Neuronal stem cell (in vitro differentiated cells): ENCODE data around the gene CHTF18.
A peak's percentile ranks its signal among the peaks of the same experiment; 100 is the strongest.

Experiments
- DNase-seq: peaks from one replicate; pipeline ENCODE4 v3.0.0-alpha.2; 2013; ENCODE audit warnings: low spot score
- H2AFZ ChIP-seq: one replicate; pipeline ENCODE4 v1.6.1; 2013; ENCODE audit warnings: mild to moderate bottlenecking, low read length, inconsistent platforms
- H2AK5ac ChIP-seq: 2 replicates; pipeline ENCODE4 v1.6.1; 2013; ENCODE audit warnings: low read depth, mild to moderate bottlenecking, inconsistent platforms, low read length, moderate library complexity, mixed read lengths
- H2BK120ac ChIP-seq: 2 replicates; pipeline ENCODE4 v1.6.1; 2013; ENCODE audit warnings: low read depth, mild to moderate bottlenecking, inconsistent platforms, low read length, moderate library complexity, mixed read lengths
- H2BK12ac ChIP-seq: one replicate; pipeline ENCODE4 v1.6.1; 2013; ENCODE audit warnings: low read length, inconsistent platforms
- H2BK15ac ChIP-seq: 2 replicates; pipeline ENCODE4 v1.6.1; 2013; ENCODE audit warnings: mild to moderate bottlenecking, low read length, inconsistent platforms, mixed read lengths
- H2BK5ac ChIP-seq: one replicate; pipeline ENCODE4 v1.6.1; 2013; ENCODE audit warnings: inconsistent platforms, mild to moderate bottlenecking, low read length, moderate library complexity
- H3K14ac ChIP-seq: one replicate; pipeline ENCODE4 v1.6.1; 2013; ENCODE audit warnings: low read length, inconsistent platforms
- H3K18ac ChIP-seq: 2 replicates; pipeline ENCODE4 v1.6.1; 2013; ENCODE audit warnings: low read length, inconsistent platforms
- H3K23ac ChIP-seq: 2 replicates; pipeline ENCODE4 v1.6.1; 2013; ENCODE audit warnings: low read depth, mild to moderate bottlenecking, mixed read lengths, low read length, inconsistent platforms; ENCODE audit not compliant: poor library complexity
- H3K27ac ChIP-seq: replicated peaks from 3 replicates; pipeline ENCODE4 v1.5.1; 2013; ENCODE audit warnings: low read length, inconsistent platforms
- H3K27me3 ChIP-seq, 3 experiments: 2 replicates each; pipeline ENCODE4 v1.6.1; 2013; ENCODE audit warnings: low read length in 3 of 3, mild to moderate bottlenecking in 2 of 3, inconsistent platforms in 1 of 3, low read depth in 1 of 3, mixed read lengths in 1 of 3, moderate library complexity in 1 of 3; ENCODE audit not compliant: control insufficient read depth in 3 of 3, insufficient read depth in 3 of 3
- H3K36me3 ChIP-seq, 2 donors: replicated peaks in 1 of 2; 2 replicates each; pipeline ENCODE4 v1.6.1; 2013; ENCODE audit warnings: low read length in 2 of 2; ENCODE audit not compliant: control insufficient read depth in 2 of 2, insufficient read depth in 2 of 2
- H3K4ac ChIP-seq: 2 replicates; pipeline ENCODE4 v1.6.1; 2013; ENCODE audit warnings: inconsistent platforms, mild to moderate bottlenecking, low read length, moderate library complexity
- H3K4me1 ChIP-seq, 2 donors: 1 replicate in 1 of 2; 2 replicates in 1 of 2; pipeline ENCODE4 v1.6.1; 2013; ENCODE audit warnings: low read length in 2 of 2, low read depth in 1 of 2; ENCODE audit not compliant: control insufficient read depth in 2 of 2, insufficient read depth in 1 of 2
- H3K4me2 ChIP-seq: one replicate; pipeline ENCODE4 v1.6.1; 2013; ENCODE audit warnings: mild to moderate bottlenecking, low read length, inconsistent platforms; ENCODE audit not compliant: insufficient read depth, poor library complexity, severe bottlenecking
- H3K4me3 ChIP-seq, 2 donors: 2 replicates each; pipeline ENCODE4 v1.5.1; 2013; ENCODE audit warnings: low read length in 2 of 2, mild to moderate bottlenecking in 2 of 2, inconsistent platforms in 1 of 2, moderate library complexity in 1 of 2
- H3K79me1 ChIP-seq: one replicate; pipeline ENCODE4 v1.6.1; 2013; ENCODE audit warnings: low read depth, mild to moderate bottlenecking, inconsistent platforms, low read length, moderate library complexity
- H3K9ac ChIP-seq: one replicate; pipeline ENCODE4 v1.6.1; 2013; ENCODE audit warnings: mild to moderate bottlenecking, low read depth, low read length, inconsistent platforms; ENCODE audit not compliant: poor library complexity
- H3K9me3 ChIP-seq, 2 donors: replicated peaks in 1 of 2; 2 replicates each; pipeline versions ENCODE3 to v1.6.1; 2013; ENCODE audit warnings: low read length in 2 of 2, mild to moderate bottlenecking in 2 of 2, inconsistent platforms in 1 of 2, low read depth in 1 of 2, mixed read lengths in 1 of 2, moderate library complexity in 1 of 2; ENCODE audit not compliant: control insufficient read depth in 2 of 2, insufficient read depth in 1 of 2
- H4K8ac ChIP-seq: one replicate; pipeline ENCODE4 v1.6.1; 2013; ENCODE audit warnings: low read depth, mild to moderate bottlenecking, inconsistent platforms, low read length, moderate library complexity
- H4K91ac ChIP-seq: one replicate; pipeline ENCODE4 v1.6.1; 2013; ENCODE audit warnings: low read length, low read depth, mild to moderate bottlenecking, inconsistent platforms; ENCODE audit not compliant: poor library complexity
- WGBS, 2 donors: extraction: QIAGEN DNeasy Blood & Tissue Kit; methylation state at CpG; one replicate each; pipeline ENCODE4 v1.1.7; 2013; ENCODE audit warnings: missing lambda C conversion rate in 2 of 2, mixed read lengths in 1 of 2; ENCODE audit not compliant: insufficient read length in 2 of 2, insufficient replicate concordance in 1 of 2; ENCODE audit errors: extremely low coverage in 2 of 2; 5-methylcytosine and 5-hydroxymethylcytosine counted together

Gene CHTF18

DNA sequence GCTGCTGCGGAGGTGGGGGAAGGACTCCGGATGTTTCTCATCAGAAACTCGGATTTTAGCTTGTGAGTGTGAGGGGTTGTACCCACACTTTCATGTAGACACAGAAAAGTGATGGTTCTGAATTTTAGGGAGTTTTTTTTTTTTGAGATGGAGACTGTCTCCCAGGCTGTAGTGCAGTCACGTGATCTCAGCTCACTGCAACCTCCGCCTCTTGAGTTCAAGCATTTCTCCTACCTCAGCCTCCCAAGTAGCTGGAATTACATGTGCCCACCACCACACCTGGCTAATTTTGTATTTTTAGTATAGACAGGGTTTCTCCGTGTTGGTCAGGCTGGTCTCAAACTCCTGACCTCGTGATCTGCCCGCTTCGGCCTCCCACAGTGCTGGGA is 34.5 kb downstream of the CHTF18 start:
- no peak overlapping the region for H2BK5ac ChIP-seq
- H2BK120ac ChIP-seq: no peak overlapping the region
- H2AK5ac ChIP-seq: no peak overlapping the region
- peaks cover 2% of the 10 kb centered on the region for H3K79me1 ChIP-seq
- no peak overlapping the region for H3K4ac ChIP-seq
- no peak overlapping the region for H3K18ac ChIP-seq
- no peak overlapping the region for H4K91ac ChIP-seq
- H3K36me3 ChIP-seq: no peaks in the 10 kb centered on the region
- H3K23ac ChIP-seq: no peak overlapping the region
- no peak overlapping the region for H3K27ac ChIP-seq
- peaks cover 3% of the 10 kb centered on the region in 2 donors for H3K4me1 ChIP-seq
- H4K8ac ChIP-seq: no peak overlapping the region
- no peak overlapping the region for H2BK12ac ChIP-seq
- H2AFZ ChIP-seq: no peak overlapping the region
- H3K4me3 ChIP-seq: no peak overlapping the region
- H3K14ac ChIP-seq: no peak overlapping the region
- peak overlapping the region; percentile 62 for H2BK15ac ChIP-seq
- no CpG with 5 or more reads among the region's 9 CpGs for WGBS, 2 donors
- no peak overlapping the region for H3K4me2 ChIP-seq
- no peak for DNase-seq
- H3K9ac ChIP-seq: no peak overlapping the region
- H3K9me3 ChIP-seq: peaks cover 8 to 15% of the 10 kb centered on the region in 2 donors
- peaks cover 0 to 28% (median 0%) of the 10 kb centered on the region in 3 experiments for H3K27me3 ChIP-seq

DNA sequence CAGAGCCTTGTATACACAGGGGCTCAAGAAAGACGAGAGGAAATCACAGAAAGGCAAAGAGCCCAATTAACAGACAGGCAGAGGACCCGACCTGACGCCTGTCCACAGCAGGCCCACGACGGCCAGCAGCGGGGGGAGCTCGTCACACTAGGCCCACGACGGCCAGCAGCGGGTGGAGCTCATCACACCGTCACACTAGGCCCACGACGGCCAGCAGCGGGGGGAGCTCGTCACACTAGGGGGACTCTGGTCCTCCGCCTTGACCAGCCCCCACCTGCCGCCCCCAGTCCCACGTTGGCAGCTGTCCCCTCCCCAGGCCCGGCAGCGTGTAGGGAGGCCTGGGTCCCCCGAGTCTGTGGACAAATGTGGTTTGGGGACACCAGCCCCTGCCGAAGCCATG is 35.8 kb downstream of the CHTF18 start:
- no CpG with 5 or more reads among the region's 22 CpGs for WGBS, 2 donors
- peaks cover 3% of the 10 kb centered on the region in 2 donors for H3K4me1 ChIP-seq
- H3K18ac ChIP-seq: peak overlapping the region; percentile 80
- peaks cover 0 to 32% (median 0%) of the 10 kb centered on the region in 3 experiments for H3K27me3 ChIP-seq
- no peak overlapping the region for H4K91ac ChIP-seq
- H3K4me3 ChIP-seq: peak overlapping the region in 1 of 2 donors; percentile 35
- peaks cover 8 to 15% of the 10 kb centered on the region in 2 donors for H3K9me3 ChIP-seq
- H2BK15ac ChIP-seq: peak overlapping the region; percentile 92
- H3K27ac ChIP-seq: no peak overlapping the region
- peak overlapping the region; percentile 66 for H2BK5ac ChIP-seq
- no peak overlapping the region for H3K9ac ChIP-seq
- no peak overlapping the region for H3K14ac ChIP-seq
- H2BK120ac ChIP-seq: peak overlapping the region; percentile 61
- H3K79me1 ChIP-seq: peaks cover 2% of the 10 kb centered on the region
- no peak overlapping the region for H3K4me2 ChIP-seq
- peak overlapping the region; percentile 89 for H3K23ac ChIP-seq
- H2AFZ ChIP-seq: no peak overlapping the region
- DNase-seq: no peak
- H2BK12ac ChIP-seq: no peak overlapping the region
- no peaks in the 10 kb centered on the region for H3K36me3 ChIP-seq
- H3K4ac ChIP-seq: peak overlapping the region; percentile 89
- peak overlapping the region; percentile 65 for H4K8ac ChIP-seq
- H2AK5ac ChIP-seq: peak overlapping the region; percentile 95

DNA sequence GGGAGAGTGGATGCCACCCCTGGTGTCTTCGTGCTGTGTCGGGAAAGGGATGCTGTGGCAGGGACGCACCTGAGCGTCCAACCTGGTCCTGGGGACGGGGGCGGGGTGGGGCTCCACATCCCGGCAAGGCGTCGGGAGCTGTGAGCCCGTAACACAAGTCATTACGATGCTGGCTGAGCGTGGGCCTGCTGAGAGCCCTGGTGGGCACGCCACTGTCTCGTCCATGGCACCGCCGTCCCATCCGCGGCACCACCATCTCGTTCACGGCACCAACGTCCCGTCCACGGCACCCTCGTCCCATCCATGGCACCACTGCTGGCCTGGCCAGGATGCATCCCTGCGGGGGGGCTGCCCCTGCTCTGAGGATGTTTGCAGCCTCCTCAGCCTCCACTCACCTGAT is 36.2 kb downstream of the CHTF18 start:
- DNase-seq: no peak
- Histone ChIP-seq H2AFZ (no peak overlapping the region), H3K27me3 (peaks cover 0 to 33% (median 0%) of the 10 kb centered on the region in 3 experiments), H4K8ac (peak overlapping the region; percentile 43), H3K36me3 (no peaks in the 10 kb centered on the region), H3K14ac (peak overlapping the region; percentile 56), H3K4me3 (no peak overlapping the region), H3K4ac (peak overlapping the region; percentile 66), H2AK5ac (peak overlapping the region; percentile 95), H3K9ac (peak overlapping the region; percentile 4), H3K4me1 (peaks cover 3% of the 10 kb centered on the region in 2 donors), H3K18ac (peak overlapping the region; percentile 80), H3K9me3 (peaks cover 8 to 15% of the 10 kb centered on the region in 2 donors), H3K79me1 (peaks cover 2% of the 10 kb centered on the region), H3K27ac (no peak overlapping the region), H2BK12ac (peak overlapping the region; percentile 58), H2BK120ac (no peak overlapping the region), H2BK15ac (peak overlapping the region; percentile 92), H3K23ac (peak overlapping the region; percentile 89), H2BK5ac (peak overlapping the region; percentile 66), H4K91ac (peak overlapping the region; percentile 72), H3K4me2 (no peak overlapping the region)
- WGBS, 2 donors: no CpG with 5 or more reads among the region's 25 CpGs

DNA sequence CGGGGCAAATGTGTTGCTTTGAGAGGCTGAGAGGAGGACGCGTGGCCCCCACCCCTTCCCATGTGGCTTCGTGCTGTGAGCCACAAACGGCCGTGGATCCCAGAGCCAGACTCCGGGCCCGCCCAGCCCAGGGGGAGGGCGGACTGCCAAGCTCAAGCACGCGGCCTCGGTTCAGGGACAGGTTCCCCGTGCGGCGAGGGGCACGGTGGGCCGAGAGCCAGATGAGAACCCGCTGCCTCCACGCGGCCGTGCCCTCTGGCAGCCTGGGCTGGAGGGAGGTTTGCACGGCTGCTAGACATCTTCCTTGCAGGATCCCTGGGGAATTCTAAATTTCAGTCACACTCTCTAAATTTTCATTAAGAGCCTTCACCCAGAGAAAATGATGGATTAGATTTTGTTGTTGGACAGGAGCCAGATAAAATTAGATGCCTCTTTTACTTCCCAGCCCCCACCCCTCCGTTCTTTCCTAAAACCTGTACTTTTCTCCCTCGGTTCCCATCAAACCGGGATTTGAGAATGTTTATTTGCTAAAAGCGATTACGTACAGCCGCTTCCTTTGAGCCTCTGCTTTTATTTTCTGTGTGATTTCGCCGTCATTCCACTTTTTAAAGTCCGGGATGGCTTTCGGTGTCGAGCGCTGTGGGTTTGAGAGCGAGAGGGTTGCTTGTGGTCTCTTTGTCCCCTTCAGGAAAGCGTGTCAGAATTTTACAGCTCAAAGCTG is 37.1 kb downstream of the CHTF18 start:
- Histone ChIP-seq H3K9me3 (peaks cover 10 to 15% of the 10 kb centered on the region in 2 donors), H3K4me1 (peaks cover 3% of the 10 kb centered on the region in 2 donors), H3K27ac (no peak overlapping the region), H3K4me2 (no peak overlapping the region), H3K79me1 (peaks cover 2% of the 10 kb centered on the region), H3K14ac (peak overlapping the region; percentile 82), H3K27me3 (peaks cover 0 to 42% (median 0%) of the 10 kb centered on the region in 3 experiments), H4K8ac (no peak overlapping the region), H3K9ac (no peak overlapping the region), H3K23ac (peak overlapping the region; percentile 95), H4K91ac (no peak overlapping the region), H3K4me3 (no peak overlapping the region), H2BK120ac (peak overlapping the region; percentile 72), H3K36me3 (no peaks in the 10 kb centered on the region), H2AK5ac (peak overlapping the region; percentile 95), H2BK5ac (no peak overlapping the region), H3K18ac (peak overlapping the region; percentile 52), H2AFZ (peak overlapping the region; percentile 22), H2BK15ac (peak overlapping the region; percentile 85), H3K4ac (no peak overlapping the region), H2BK12ac (peak overlapping the region; percentile 90)
- no peak for DNase-seq
- no CpG with 5 or more reads among the region's 36 CpGs for WGBS, 2 donors
